ENCODE results near the gene GCH1. TPM values are rescaled to one million over a fixed set of nuclear protein-coding genes. Genes with fewer than 3 reads are reported as not detected.
"Not testable (repeated sequence)": the region's sequence is repeated elsewhere in the genome, so short reads cannot be mapped to it uniquely, and the experiment has no call there.

Gene GCH1
- polyA plus RNA-seq, 1 donor = 4.9 TPM

DNA sequence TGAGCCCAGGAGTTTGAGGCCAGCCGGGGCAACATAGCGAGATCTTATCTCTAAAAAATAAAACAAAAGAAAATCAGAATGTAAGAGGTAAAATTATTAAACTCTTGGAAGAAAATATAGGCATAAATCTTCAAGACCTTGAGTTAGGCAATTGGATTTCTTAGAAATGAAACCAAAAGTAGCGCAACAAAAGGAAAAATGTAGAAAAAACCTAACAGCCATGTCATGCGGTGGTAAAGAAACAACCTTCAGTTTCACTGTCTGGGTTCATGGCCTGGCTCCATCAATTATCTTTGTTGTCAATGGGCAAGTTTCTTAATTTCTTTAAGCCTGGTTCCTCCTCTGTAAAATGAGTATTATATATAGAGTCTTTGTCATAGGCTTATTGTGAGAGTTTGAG, 5.6 kb upstream of the GCH1 start:
- DNase-seq = no peak

DNA sequence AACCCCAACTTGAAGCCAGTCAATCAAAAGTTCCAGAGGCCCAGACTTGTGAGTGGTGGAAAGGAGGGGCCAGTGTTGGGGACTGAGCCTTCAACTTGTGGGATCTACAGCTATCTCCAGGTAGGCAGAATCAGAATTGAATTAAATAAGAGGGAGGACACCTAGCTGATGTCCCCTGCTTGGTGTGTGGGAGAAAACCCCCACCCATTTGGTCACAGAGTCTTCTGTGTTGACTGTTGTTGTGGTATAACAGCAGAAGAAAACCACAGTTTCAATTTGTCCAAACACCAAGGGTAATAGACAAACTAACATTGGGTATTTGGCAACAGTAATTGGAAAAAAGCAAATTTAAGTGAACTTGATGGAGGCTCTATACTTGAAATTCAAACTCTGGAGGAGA, 3.4 kb upstream of the GCH1 start:
- no peak for DNase-seq

DNA sequence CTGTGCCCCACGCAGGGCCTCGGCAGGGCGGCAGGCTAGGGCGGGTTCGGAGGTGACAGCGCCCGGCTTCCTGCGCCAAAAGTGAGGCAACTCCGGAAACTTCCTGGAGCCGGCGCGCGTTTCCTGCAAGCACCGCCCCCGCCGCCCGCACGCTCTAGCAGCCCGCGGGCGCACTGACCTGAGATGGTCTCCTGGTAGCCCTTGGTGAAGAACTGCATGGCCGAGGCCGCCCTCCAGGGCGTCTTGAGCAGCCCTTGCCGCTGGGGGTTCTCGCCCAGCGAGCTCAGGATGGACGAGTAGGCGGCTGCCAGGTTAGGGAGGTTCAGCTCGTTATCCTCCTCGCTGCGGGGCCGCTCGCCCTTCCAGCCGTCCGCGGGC, 494 bp downstream of the GCH1 start:
- DNase-seq = peak; percentile 65

DNA sequence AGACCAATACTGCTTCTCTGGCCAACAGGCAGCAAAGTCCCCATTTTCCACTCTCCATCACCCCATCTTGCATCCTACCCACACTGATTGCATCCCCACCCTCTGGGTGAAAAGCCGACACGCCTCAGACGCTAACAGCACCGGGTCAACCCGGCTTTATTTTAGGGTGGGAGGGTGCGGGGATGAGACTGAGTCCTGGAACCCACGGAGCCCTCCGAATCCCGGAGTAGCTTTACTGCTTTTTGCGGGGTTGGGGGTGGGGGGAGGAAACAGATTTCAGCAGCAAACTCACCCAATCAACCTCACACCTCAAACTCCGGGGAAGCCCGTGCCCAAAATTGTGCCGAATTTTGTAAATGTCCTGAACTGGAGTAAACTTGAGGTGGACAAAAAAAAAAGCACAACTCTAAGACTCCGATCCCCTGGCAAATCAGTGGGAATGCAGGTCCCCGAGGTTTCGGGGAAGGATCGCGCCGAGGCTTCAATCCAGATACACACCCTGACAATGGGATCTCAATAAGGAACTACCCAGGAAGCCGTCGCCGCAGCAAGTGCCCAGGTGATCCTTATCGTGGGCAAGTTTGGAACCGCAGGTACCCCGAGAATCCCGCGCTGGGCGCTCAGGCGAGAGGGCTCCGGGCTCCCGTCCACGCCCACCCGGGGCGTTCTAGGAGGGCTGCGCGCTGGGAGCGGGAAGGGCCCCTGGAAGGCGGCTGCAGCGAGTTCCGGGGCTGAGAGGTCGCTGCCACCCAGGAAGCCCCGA, 1.1 kb downstream of the GCH1 start:
- DNase-seq = peak; percentile 11

DNA sequence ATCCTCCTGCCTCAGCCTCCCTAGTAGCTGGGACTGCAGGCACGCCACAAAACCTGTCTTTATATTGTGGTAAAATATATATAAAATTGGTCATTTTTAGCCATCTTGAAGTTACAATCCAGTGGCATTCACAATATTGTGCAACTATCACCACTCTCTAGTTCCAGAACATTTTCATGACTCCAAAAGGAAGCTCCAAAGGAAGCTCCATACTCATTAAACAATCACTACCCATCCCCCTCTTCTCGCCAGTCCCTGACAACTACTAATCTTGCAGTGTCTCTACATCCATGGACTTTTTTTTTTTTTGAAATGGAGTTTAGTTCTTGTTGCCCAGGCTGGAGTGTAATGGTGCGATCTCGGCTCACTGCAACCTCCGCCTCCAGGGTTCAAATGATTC, 3.1 kb downstream of the GCH1 start:
- no peak for DNase-seq

DNA sequence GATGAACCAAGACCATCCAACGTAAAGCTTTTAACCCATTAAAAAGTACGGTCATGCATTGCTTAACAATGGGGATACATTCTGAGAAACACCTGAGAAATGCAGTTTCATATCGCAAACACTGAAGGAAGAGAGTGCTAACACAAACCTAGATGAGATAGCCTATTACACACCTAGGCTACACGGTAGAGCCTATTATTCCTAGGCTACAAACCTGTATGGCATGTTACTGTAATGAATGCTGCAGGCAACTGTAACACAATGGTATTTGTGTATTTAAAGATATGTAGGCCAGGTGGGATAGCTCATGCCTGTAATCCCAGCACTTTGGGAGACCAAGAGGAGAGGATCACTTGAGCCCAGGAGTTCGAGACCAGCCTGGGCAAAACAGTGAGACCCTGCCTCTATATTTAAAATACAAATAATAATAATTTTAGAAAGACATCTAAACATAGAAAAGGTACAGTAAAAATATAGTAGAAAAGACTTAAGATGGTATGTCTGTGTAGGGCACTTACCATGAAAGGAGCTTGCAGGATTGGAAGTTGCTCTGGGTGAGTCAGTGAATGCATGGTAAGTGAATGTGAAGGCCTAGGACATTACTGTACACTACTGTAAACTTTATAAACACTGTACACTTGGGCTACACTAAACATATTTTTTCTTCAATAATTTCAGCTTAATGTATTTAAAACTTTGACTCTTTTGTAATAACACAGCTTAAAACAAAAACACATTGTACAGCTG, 4.6 kb downstream of the GCH1 start:
- DNase-seq = not testable (repeated sequence)

DNA sequence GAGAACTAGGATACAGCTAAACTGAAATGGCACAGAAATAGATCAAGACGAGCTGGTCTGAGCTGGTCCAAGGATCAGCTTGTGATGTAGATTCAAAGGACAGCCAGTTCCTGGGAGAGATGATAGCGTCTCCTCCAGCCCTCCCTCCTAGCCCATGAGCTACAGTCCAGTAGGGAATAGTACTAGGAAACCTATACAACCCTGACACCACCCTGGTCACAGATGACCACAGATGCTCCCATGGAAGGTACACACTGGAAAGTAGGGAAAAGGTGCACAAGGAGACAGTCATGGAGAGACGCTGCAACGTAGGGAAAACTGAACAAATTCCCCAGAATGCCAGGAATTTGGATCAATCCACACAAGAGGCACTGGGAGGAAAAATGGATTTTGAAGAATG, 6.9 kb downstream of the GCH1 start:
- no peak for DNase-seq

DNA sequence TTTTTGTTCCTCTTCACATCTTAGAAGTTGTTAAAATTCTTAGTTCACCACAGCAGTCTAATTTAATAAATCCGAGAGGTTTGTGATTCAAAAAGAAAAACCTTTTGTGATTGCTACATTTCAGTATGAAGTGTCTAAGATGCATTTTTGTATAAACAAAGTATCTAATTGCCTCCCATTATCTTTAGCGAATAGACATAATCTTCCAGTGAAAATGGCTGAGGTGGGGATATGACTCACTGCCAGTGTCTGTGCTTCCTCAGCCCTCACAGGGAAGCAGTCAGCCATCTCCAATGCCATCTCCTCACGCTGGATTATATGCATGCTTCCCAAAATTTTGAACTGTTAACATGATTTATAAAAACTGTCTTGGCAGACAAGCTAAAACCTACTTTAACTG, 7.6 kb downstream of the GCH1 start:
- no peak for DNase-seq

DNA sequence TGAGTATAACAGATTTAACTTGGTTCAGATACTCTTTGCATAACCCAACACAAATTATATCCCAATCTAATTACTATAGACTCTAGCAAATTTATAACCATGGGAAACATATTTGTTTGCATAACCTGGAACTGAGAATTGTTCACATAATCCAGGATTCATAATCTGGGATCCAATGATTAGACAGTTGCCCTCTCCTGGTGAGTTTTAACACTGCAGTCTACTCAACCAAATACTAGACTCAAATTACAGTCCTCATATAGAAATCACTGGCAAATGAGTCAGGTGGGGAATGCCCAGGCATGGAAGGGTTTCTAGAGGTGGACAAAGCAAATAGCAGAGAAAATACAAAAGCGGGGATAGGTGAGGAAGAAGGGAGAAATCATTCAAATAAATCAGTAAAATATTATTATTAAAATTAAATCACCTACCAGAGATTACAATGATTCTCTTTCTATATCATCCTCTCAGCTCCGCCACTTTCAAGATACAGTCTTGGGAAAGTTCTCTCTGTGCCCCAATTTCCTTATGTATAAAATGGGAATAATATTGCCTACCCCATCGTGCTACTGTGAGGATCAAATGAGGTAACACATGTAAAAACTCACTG, 9.4 kb downstream of the GCH1 start:
- peak; percentile 34 for DNase-seq

DNA sequence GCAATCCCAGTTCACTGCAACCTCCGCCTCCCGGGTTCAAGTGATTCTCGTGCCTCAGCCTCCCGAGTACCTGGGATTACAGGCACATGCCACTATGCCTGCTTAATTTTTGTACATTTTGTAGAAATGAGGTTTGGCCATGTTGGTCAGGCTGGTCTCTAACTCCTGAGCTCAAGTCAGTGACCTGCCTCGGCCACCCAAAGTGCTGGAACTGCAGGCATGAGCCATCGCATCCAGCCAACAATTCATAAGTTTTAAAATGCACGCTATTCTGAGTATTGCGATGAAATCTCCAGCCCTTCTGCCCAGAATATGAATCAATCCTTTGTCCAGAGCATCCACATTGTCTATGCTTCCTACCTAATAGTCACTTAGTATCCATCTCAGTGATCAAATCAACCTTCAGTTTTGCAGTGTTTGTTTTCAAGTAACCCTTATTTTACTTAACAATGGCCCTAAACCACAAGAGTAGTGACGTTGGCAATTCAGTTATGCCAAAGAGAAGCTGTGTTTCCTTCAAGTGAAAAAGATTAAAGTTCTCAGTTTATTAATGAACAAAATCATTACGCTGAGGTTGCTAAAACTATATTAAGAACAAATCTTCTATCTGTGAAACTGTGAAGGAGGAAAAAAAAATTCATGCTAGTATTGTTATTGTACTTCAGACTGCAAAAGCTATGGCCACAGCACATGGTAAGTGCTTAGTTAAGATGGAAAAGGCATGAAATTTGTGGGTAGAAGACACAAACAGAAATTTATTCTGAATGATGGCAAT, 11.0 kb downstream of the GCH1 start:
- no peak for DNase-seq

DNA sequence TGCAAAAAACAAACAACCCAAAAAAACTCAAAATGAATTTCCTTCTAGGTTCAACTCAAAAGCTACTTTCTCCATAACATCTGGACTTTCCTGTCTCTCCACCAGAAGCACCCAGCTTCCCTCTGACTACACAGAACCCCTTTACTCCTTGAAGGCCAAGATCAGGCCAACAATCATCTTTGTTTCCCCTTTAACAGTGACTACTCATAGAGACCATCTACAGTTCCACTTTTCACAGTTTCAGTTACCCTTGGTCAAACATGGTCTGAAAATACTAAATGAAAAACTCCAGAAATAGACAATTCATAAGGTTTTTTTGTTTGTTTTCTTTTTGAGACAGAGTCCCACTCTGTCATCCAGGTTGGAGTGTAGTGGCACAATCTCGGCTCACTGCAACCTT, 11.8 kb downstream of the GCH1 start:
- no peak for DNase-seq

DNA sequence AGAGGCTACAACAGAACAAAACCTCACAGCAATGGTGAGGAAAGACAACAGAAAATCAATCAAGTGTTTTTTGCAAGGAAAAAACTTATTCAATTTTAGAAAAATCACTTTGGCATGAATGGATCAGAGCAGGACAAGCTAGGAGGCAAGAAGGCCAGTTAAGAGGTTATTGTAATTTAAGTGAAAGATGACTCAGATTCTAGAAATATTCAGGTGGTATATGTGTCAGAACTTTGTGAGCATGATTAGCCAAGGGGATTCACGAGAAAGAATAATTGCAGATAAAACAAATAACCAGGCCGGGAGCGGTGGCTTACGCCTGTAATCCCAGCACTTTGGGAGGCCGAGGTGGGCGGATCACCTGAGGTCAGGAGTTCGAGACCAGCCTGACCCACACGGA, 12.7 kb downstream of the GCH1 start:
- no peak for DNase-seq

DNA sequence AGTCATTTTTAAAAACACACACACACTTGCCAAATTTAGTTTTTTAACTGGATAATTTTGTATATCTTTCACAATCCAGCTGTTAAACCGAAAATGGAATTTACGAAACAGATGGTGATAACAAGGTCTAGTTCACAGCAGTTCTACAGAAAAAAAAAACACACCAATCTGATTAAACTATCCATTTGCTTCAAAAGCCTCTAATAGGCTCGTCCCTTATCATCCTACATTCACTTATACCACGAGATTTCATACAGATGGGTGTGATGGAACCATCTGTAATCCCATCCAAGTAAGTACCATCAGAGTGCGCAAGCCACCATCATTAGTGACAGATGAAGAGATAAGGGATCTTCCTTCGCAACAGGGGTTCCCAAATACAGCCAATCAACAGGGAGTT, 20.1 kb downstream of the GCH1 start:
- DNase-seq = no peak

DNA sequence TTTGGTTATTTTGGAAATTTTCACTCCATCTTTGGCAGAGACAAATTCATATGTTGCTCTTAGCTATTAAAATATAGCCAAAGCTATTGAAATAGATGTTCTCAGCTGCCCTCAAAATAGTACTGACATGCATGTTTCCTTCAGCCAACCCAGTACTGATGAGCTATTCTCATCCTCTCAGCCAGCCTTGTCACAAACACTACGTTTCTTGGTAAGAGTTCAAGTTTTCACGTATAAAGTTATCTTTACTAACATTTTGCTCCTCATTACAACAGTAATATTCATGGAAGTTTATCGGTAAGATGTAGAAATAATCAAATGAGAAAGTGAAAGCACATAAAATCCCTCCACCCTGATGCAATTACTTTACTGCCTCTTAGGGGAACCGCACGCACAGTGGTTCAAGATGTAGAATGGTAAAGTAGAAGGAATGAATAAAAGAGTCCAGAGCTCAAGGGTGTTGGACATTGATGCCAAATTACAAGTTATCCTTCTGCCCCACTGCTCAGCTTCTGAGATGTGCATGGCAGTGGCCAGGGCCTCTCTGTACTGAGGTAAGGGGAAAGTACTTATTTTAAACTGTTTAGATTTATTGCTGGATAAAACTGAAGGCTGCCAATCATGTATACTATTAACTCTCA, 20.7 kb downstream of the GCH1 start:
- DNase-seq = no peak

DNA sequence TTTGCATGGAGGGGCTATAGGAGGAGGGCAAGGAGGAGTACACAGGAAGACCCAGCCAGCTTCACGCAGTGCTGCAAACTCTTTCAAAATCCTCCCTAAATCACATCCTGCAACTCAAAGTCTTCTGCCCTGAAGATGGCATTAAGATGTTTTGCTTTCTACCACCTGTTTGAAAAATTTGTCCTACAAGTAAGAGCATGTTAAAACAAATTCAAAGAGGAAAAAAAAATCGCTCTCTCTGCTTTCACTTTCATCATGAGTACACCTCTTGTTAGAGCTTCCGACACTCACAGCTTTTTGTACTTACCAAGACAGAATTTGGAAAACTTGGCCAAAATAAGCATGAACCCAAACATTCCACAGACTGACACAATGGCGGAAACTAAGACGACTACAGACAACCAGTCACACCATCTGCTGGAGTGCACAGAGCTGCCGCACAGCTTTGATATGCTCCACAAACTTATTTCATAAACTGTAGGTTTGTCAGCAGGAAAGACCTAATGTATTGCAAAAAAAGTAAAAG, 21.3 kb downstream of the GCH1 start:
- DNase-seq = no peak

DNA sequence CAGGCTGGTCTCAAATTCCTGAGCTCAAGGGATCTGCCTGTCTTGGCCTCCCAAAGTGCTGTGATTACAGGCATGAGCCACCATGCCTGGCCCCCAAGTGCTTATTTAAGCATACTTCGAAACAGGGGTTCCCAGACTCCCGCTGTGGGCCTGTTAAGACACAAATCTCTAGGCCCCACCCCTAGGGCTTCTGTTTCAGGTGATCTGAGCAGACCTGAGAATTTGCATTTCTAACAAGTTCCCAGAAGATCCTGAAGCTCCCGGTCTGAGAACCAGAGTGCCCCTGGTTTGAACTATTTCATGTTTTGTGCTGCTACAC, 25.0 kb downstream of the GCH1 start:
- no peak for DNase-seq

DNA sequence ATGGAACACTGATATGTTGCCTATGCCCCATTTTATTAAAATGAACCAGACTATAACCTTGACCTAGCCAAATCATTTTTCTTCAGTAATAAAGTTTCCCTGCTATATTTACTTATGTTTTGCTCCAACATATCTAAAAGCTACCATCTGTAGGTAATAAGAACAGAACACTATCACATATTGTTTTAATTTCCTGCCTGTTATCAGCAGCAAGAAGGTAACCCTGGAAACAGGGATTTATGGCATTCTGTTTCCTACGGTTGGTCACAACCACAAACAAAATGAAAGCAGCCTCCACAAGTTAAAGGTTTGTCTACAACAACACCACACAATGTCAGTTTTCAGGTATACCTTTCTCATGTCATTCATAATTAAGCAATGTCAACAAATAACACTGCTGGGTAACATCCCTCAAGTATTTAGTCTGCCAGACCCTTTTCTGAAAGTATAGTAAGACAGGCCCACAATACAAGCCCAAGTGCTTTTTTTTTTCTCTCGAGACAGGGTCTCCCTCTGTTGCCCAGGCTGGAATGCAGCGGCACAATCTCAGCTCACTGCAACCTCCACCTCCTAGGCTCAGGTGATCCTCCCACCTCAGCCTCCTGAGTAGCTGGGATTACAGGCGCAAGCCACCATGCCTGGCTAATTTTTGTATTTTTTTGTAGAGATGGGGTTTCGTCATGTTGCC, 25.5 kb downstream of the GCH1 start:
- no peak for DNase-seq

DNA sequence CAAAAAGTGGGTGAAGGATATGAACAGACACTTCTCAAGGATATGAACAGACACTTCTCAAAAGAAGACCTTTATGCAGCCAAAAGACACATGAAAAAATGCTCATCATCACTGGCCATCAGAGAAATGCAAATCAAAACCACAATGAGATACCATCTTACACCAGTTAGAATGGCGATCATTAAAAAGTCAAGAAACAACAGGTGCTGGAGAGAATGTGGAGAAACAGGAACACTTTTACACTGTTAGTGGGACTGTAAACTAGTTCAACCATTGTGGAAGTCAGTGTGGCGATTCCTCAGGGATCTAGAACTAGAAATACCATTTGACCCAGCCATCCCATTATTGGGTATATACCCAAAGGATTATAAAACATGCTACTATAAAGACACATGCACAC, 27.0 kb downstream of the GCH1 start:
- DNase-seq = not testable (repeated sequence)

DNA sequence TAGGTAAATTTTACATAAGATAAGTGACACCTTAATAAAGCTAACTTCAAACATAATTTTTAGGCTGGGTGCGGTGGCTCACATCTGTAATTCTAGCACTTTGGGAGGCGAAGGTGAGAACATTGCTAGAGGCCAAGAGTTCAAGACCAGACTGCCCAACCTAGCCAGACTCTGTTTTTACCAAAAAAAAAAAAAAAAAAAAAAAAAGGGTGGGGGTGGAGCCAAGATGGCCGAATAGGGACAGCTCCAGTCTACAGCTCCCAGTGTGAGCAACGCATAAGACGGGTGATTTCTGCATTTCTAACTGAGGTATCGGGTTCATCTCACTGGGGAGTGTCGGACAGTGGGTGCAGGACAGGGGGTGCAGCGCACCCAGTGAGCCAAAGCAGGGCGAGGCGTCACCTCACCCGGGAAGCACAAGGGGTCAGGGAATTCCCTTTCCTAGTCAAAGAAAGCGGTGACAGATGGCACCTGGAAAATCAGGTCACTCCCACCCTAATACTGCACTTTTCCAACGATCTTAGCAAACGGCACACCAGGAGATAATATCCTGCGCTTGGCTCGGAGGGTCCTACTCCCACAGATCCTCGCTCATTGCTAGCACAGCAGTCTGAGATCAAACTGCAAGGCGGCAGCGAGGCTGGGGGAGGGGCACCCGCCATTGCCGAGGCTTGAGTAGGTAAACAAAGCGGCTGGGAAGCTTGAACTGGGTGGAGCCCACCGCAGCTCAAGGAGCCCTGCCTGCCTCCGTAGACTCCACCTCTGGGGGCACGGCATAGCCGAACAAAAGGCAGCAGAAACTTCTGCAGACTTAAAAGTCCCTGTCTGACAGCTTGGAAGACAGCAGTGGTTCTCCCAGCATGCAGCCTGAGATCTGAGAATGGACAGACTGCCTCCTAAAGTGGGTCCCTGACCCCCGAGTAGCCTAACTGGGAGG, 32.2 kb downstream of the GCH1 start:
- not testable (repeated sequence) for DNase-seq

DNA sequence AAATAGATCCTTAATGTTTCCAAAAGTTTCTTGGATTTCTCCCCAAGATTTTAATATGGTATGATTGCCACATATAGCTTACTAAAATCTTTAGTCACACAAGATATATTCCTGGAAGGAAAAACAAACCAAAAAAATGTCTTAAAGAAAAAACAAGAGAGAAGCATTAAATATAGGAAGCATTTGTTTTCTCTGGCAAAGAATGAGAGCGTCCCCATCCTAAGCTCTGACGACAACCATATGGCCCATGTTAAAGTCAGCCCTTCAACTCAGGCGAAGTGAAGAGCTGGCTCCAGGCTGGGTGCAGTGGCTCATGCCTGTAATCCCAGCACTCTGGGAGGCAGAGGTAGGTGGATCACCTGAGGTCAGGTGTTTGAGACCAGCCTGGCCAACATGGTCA, 35.6 kb downstream of the GCH1 start:
- DNase-seq = no peak

DNA sequence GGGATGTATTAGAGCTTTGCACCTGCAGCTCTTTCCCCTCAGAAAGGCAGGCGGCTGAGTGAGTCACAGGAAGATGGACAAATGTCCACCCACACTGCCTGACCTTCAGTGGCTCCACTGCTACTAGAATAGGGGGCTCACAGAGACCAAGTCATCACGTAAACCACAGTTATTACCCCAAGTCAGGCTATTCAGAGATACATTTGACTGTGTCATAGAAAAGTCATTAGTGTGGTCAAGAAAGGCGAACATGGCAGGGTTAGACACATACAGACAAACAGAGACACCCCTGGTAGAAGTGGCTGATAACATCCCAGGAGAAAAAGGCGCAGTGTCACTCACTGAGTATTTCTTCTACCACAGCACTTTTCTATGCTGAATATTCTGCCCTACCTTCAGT, 36.0 kb downstream of the GCH1 start:
- DNase-seq = no peak

Data from hindlimb muscle (tissue), 1 donor.